K562 (cell line): Measurements from ENCODE around the gene ATRIP.
"Not testable (repeated sequence)": the region's sequence is repeated elsewhere in the genome, so short reads cannot be mapped to it uniquely, and the experiment has no call there.

ENCODE experiments used
- MAFK ChIP-seq: IDR thresholded peaks from 2 replicates; pipeline ENCODE4 v1.6.1; 2011; ENCODE audit warnings: low read length, improper control_type of control experiment
- ZNF354B ChIP-seq: fragments of 250-450 bp; sonication (Bioruptor Pico); IDR thresholded peaks from 2 replicates; pipeline ENCODE4 v1.4.0; 2020

- not testable (repeated sequence) for TF ChIP-seq ZNF354B (CRISPR knock-in tag); MAFK
These were observed 45.1 kb upstream of the ATRIP start for GRCh38 chr3:48401434-48401901.
